ENCODE measurements around the gene NKAIN1.
A peak's percentile ranks its signal among the peaks of the same experiment; 100 is the strongest.

Gene NKAIN1

DNA sequence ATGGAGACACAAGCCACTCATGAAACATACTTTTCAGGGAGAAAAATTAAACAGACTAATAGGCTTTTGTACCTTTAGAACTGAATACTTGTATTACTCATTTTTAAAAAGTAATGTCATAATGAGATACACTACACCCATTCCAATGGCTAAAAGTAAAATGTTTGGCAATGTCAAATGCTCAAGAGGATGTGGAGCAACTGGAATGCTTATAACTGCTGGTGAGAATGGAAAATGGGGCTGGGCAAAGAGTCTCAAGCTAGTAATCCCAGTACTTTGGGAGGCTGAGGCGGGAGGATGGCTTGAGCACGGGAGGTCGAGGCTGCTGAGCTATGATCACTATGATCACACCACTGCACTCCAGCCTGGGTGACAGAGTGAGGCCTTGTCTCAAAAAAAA, 86.3 kb downstream of the NKAIN1 start:
- no peak for TF ChIP-seq CTCF (conservative IDR thresholded peaks at IDR 0.05; ENCODE audit: control insufficient read depth, insufficient read depth, low read depth, low read length)
- DNase-seq (ENCODE audit: low read depth) = no peak
- no peak overlapping the region for H3K4me3 ChIP-seq (ENCODE audit: control insufficient read depth, low read depth, low read length)

- DNase-seq (ENCODE audit: low read depth) = peak; percentile 95
- no peak for TF ChIP-seq CTCF (conservative IDR thresholded peaks at IDR 0.05; ENCODE audit: control insufficient read depth, insufficient read depth, low read depth, low read length)
These were observed 87.4 kb downstream of the NKAIN1 start for GRCh38 chr1:31152181-31152795.

GRCh38 chr1:31151402-31151801, 88.3 kb downstream of the NKAIN1 start:
- DNase-seq (ENCODE audit: low read depth) = no peak
- no peak for TF ChIP-seq CTCF (conservative IDR thresholded peaks at IDR 0.05; ENCODE audit: control insufficient read depth, insufficient read depth, low read depth, low read length)
- H3K4me3 ChIP-seq (ENCODE audit: control insufficient read depth, low read depth, low read length) = no peak overlapping the region

More at GRCh38 chr1:31152181-31152795, 87.4 kb downstream of the NKAIN1 start:
- no peak overlapping the region for H3K4me3 ChIP-seq (ENCODE audit: control insufficient read depth, low read depth, low read length)

GRCh38 chr1:31148409-31148808, 91.3 kb downstream of the NKAIN1 start:
- H3K4me3 ChIP-seq (ENCODE audit: control insufficient read depth, low read depth, low read length) = no peak overlapping the region
- DNase-seq (ENCODE audit: low read depth) = no peak
- no peak for TF ChIP-seq CTCF (conservative IDR thresholded peaks at IDR 0.05; ENCODE audit: control insufficient read depth, insufficient read depth, low read depth, low read length)

DNA sequence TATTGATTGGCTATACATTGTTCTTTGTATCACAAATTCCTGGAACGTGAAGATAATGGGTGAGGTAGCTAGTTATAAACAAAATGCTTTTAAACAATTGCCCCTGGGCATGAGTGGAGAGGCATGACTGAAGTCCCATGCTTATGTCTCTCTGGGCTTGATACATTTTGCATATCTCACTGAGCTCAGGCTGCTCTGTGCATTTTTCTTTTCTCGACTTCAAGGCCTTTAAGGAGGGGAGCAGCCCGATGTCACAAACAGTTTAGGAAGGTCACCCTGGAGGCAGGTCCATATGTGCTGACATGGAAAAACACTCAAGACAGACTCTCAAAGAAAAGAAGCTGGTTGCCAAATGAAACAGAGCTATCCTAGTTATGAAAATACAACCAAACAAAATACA, 94.0 kb downstream of the NKAIN1 start:
- TF ChIP-seq CTCF (conservative IDR thresholded peaks at IDR 0.05; ENCODE audit: control insufficient read depth, insufficient read depth, low read depth, low read length) = no peak
- DNase-seq (ENCODE audit: low read depth) = no peak
- H3K4me3 ChIP-seq (ENCODE audit: control insufficient read depth, low read depth, low read length) = no peak overlapping the region

- no peak for TF ChIP-seq CTCF (conservative IDR thresholded peaks at IDR 0.05; ENCODE audit: control insufficient read depth, insufficient read depth, low read depth, low read length)
- DNase-seq (ENCODE audit: low read depth) = no peak
These were observed 95.2 kb downstream of the NKAIN1 start for GRCh38 chr1:31144442-31144841.

GRCh38 chr1:31143455-31143854, 96.2 kb downstream of the NKAIN1 start:
- H3K4me3 ChIP-seq (ENCODE audit: control insufficient read depth, low read depth, low read length) = no peak overlapping the region
- no peak for DNase-seq (ENCODE audit: low read depth)
- TF ChIP-seq CTCF (conservative IDR thresholded peaks at IDR 0.05; ENCODE audit: control insufficient read depth, insufficient read depth, low read depth, low read length) = no peak

More at GRCh38 chr1:31144442-31144841, 95.2 kb downstream of the NKAIN1 start:
- no peak overlapping the region for H3K4me3 ChIP-seq (ENCODE audit: control insufficient read depth, low read depth, low read length)
